ENCODE measurements around the gene THSD4.

Gene THSD4

GRCh38 chr15:71252740-71253047, 137.4 kb downstream of the THSD4 start:
- H3K27ac ChIP-seq: no peak overlapping the region
- H3K27me3 ChIP-seq (ENCODE audit: insufficient read depth, low read depth): no peaks in the 10 kb centered on the region
- no peaks in the 10 kb centered on the region for H3K36me3 ChIP-seq (ENCODE audit: insufficient read depth)
- no peaks in the 10 kb centered on the region for H3K79me2 ChIP-seq (ENCODE audit: insufficient read depth, low read depth)
- TF ChIP-seq, protein P1, sequence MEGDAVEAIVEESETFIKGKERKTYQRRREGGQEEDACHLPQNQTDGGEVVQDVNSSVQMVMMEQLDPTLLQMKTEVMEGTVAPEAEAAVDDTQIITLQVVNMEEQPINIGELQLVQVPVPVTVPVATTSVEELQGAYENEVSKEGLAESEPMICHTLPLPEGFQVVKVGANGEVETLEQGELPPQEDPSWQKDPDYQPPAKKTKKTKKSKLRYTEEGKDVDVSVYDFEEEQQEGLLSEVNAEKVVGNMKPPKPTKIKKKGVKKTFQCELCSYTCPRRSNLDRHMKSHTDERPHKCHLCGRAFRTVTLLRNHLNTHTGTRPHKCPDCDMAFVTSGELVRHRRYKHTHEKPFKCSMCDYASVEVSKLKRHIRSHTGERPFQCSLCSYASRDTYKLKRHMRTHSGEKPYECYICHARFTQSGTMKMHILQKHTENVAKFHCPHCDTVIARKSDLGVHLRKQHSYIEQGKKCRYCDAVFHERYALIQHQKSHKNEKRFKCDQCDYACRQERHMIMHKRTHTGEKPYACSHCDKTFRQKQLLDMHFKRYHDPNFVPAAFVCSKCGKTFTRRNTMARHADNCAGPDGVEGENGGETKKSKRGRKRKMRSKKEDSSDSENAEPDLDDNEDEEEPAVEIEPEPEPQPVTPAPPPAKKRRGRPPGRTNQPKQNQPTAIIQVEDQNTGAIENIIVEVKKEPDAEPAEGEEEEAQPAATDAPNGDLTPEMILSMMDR (conservative IDR thresholded peaks at IDR 0.05; ENCODE audit: low read depth, low read length): no peak
- H3K4me2 ChIP-seq: no peak overlapping the region
- no peak overlapping the region for H3K9ac ChIP-seq
- H4K20me1 ChIP-seq (ENCODE audit: insufficient read depth): no peaks in the 10 kb centered on the region
- H3K4me3 ChIP-seq (IDR thresholded peaks at IDR 0.05; ENCODE audit: insufficient read depth, low read depth, low read length): no peak overlapping the region
- no peak overlapping the region for H2AFZ ChIP-seq (ENCODE audit: low read depth)
- no peaks in the 10 kb centered on the region for H3K4me1 ChIP-seq (ENCODE audit: low read depth, poor library complexity, severe bottlenecking)

DNA sequence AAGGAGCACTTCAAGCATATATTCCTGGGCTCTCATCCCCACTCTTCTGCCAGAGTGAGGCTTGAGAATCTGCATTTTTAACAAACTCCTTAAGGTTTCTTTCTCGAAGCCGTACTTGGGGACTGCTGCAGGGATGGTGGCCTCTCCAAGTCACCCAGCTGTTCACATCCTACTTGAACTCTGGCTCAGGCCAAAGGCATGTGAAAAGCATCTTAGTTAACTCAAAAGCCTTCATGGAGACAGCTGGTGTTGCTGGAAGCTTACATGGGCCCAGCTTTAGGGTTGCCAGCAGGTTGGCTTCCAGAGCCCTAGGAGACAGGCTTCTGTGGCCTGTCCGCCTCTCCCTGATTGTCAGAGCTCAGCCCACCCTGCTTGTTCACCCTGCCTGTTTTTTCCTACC, 139.2 kb downstream of the THSD4 start:
- TF ChIP-seq, protein P1 (conservative IDR thresholded peaks at IDR 0.05; ENCODE audit: low read depth, low read length): no peak
- H4K20me1 ChIP-seq (ENCODE audit: insufficient read depth): no peaks in the 10 kb centered on the region
- H3K27ac ChIP-seq: no peak overlapping the region
- H3K79me2 ChIP-seq (ENCODE audit: insufficient read depth, low read depth): no peaks in the 10 kb centered on the region
- H2AFZ ChIP-seq (ENCODE audit: low read depth): no peak overlapping the region
- no peak overlapping the region for H3K9ac ChIP-seq
- no peaks in the 10 kb centered on the region for H3K4me1 ChIP-seq (ENCODE audit: low read depth, poor library complexity, severe bottlenecking)
- no peak overlapping the region for H3K4me2 ChIP-seq
- H3K27me3 ChIP-seq (ENCODE audit: insufficient read depth, low read depth): no peaks in the 10 kb centered on the region
- no peaks in the 10 kb centered on the region for H3K36me3 ChIP-seq (ENCODE audit: insufficient read depth)
- H3K4me3 ChIP-seq (IDR thresholded peaks at IDR 0.05; ENCODE audit: insufficient read depth, low read depth, low read length): no peak overlapping the region

- no peak overlapping the region for H2AFZ ChIP-seq (ENCODE audit: low read depth)
- TF ChIP-seq, protein P1 (conservative IDR thresholded peaks at IDR 0.05; ENCODE audit: low read depth, low read length): no peak
Measured at GRCh38 chr15:71256934-71257664, 141.8 kb downstream of the THSD4 start.

GRCh38 chr15:71259866-71260265, 144.6 kb downstream of the THSD4 start:
- Histone ChIP-seq H3K4me1 (ENCODE audit: low read depth, poor library complexity, severe bottlenecking) (no peaks in the 10 kb centered on the region), H3K27me3 (ENCODE audit: insufficient read depth, low read depth) (no peaks in the 10 kb centered on the region), H4K20me1 (ENCODE audit: insufficient read depth) (no peaks in the 10 kb centered on the region), H3K27ac (no peak overlapping the region), H2AFZ (ENCODE audit: low read depth) (no peak overlapping the region), H3K36me3 (ENCODE audit: insufficient read depth) (no peaks in the 10 kb centered on the region), H3K4me3 (IDR thresholded peaks at IDR 0.05; ENCODE audit: insufficient read depth, low read depth, low read length) (no peak overlapping the region), H3K9ac (no peak overlapping the region), H3K4me2 (no peak overlapping the region), H3K79me2 (ENCODE audit: insufficient read depth, low read depth) (no peaks in the 10 kb centered on the region)
- TF ChIP-seq, protein P1 (conservative IDR thresholded peaks at IDR 0.05; ENCODE audit: low read depth, low read length): no peak

More at GRCh38 chr15:71256934-71257664, 141.8 kb downstream of the THSD4 start:
- Histone ChIP-seq H4K20me1 (ENCODE audit: insufficient read depth) (no peaks in the 10 kb centered on the region), H3K36me3 (ENCODE audit: insufficient read depth) (no peaks in the 10 kb centered on the region), H3K4me1 (ENCODE audit: low read depth, poor library complexity, severe bottlenecking) (no peaks in the 10 kb centered on the region), H3K27ac (no peak overlapping the region), H3K79me2 (ENCODE audit: insufficient read depth, low read depth) (no peaks in the 10 kb centered on the region), H3K27me3 (ENCODE audit: insufficient read depth, low read depth) (no peaks in the 10 kb centered on the region), H3K4me2 (no peak overlapping the region), H3K4me3 (IDR thresholded peaks at IDR 0.05; ENCODE audit: insufficient read depth, low read depth, low read length) (no peak overlapping the region), H3K9ac (no peak overlapping the region)
